Spleen (tissue), 11 donors: ENCODE results near the gene GIMD1. TPM values are rescaled to one million over a fixed set of nuclear protein-coding genes. Genes with fewer than 3 reads are reported as not detected.

Experiments used
- DNase-seq: peaks from one replicate; pipeline ENCODE4 v3.0.0-alpha.2; 2020
- H3K27ac ChIP-seq, 8 donors: fragments of 200-600 bp; sonication (generic) in 7 of 8; 1 replicate in 4 of 8; 2 replicates in 4 of 8; pipeline versions ENCODE4 v1.5.0 to v1.8.0; 2016 to 2021; ENCODE audit warnings: inconsistent platforms in 4 of 8, mild to moderate bottlenecking in 4 of 8, moderate library complexity in 1 of 8
- H3K27me3 ChIP-seq, 7 donors: fragments of 200-600 bp; sonication (generic) in 6 of 7; replicated peaks in 1 of 7; 1 replicate in 4 of 7; 2 replicates in 3 of 7; pipeline versions ENCODE4 v1.5.0 to v1.8.0; 2016 to 2021; ENCODE audit warnings: inconsistent platforms in 3 of 7, mild to moderate bottlenecking in 1 of 7
- H3K36me3 ChIP-seq, 6 donors: fragments of 200-600 bp; sonication (generic) in 5 of 6; 1 replicate in 4 of 6; 2 replicates in 2 of 6; pipeline versions ENCODE4 v1.5.0 to v1.8.0; 2016 to 2021; ENCODE audit warnings: inconsistent platforms in 2 of 6
- H3K4me1 ChIP-seq, 6 donors: fragments of 200-600 bp; sonication (generic) in 5 of 6; 1 replicate in 3 of 6; 2 replicates in 3 of 6; pipeline versions ENCODE4 v1.5.0 to v1.8.0; 2016 to 2021; ENCODE audit warnings: inconsistent platforms in 3 of 6
- H3K4me3 ChIP-seq, 8 donors: fragments of 200-600 bp; sonication (generic) in 7 of 8; 1 replicate in 4 of 8; 2 replicates in 4 of 8; pipeline versions ENCODE4 v1.5.0 to v1.8.0; 2016 to 2021; ENCODE audit warnings: inconsistent platforms in 4 of 8, mild to moderate bottlenecking in 4 of 8, moderate library complexity in 2 of 8
- H3K9me3 ChIP-seq, 8 donors: fragments of 200-600 bp; sonication (generic) in 7 of 8; 1 replicate in 4 of 8; 2 replicates in 4 of 8; pipeline versions ENCODE4 v1.5.0 to v1.8.0; 2016 to 2021; ENCODE audit warnings: inconsistent platforms in 4 of 8
- POLR2A ChIP-seq, 3 donors: fragments of 450-650 bp; IDR thresholded peaks; one replicate each; pipeline ENCODE4 v1.5.1; 2017; ENCODE audit warnings: antibody characterized with exemption in 3 of 3, mild to moderate bottlenecking in 1 of 3
- POLR2AphosphoS5 ChIP-seq, 3 donors: sonication (generic); formaldehyde crosslinking; IDR thresholded peaks; one replicate each; pipeline ENCODE4 v1.5.1; 2017; ENCODE audit warnings: antibody characterized with exemption in 3 of 3
- WGBS, 5 donors: extraction: QIAGEN DNeasy Blood & Tissue Kit in 3 of 5; methylation state at CpG; one replicate each; pipeline versions ENCODE4 v1.1.5 to v1.1.7; 2013 to 2018; 5-methylcytosine and 5-hydroxymethylcytosine counted together
- intact Hi-C: fragments of 100-400 bp; cut with DNase I; formaldehyde crosslinking; loops from one replicate; pipeline ENCODE4 v1.15.0; 2023; ENCODE audit warnings: low total_unique reads
- polyA plus RNA-seq, 3 donors: library from polyadenylated mRNA; stranded (reverse); fragments of 200-250 nt; gene quantifications; one replicate each; pipeline ENCODE4 v1.2.1, GENCODE V29; 2013
- total RNA-seq, 7 donors: library from RNA; depleted of rRNA in 3 of 7; stranded (reverse); fragments of >200 nt in 3 of 7; fragmentation: NEBNext Ultra II Directional in 4 of 7; extraction: Animal tissue kit (Norgen Biotek cat#: 25700) in 4 of 7; gene quantifications; one replicate each; pipeline versions ENCODE4 v1.1.0 to v1.2.1, GENCODE V29; 2016 to 2021
- TF ChIP-seq, protein P1 (sequence below), 11 experiments: fragments of 200-600 bp in 7 of 11; fragments of 450-650 bp in 4 of 11; sonication (generic) in 4 of 11; IDR thresholded peaks in 8 of 11; conservative IDR thresholded peaks in 3 of 11; 1 replicate in 7 of 11; 2 replicates in 4 of 11; pipeline versions ENCODE4 v1.4.0 to v1.8.0; 2016 to 2021; ENCODE audit warnings: antibody characterized with exemption in 11 of 11, inconsistent platforms in 4 of 11, mild to moderate bottlenecking in 1 of 11
- donor health status: healthy with polysubstance abuse.
- donor health status: DM: no; HTN: no; CAD: no; lungs with moderate emphysema.
- donor health status: DM: no; HTN: no; CAD: no.
- donor health status: Bipolar disorder and iron deficiency.
- donor health status: healthy.
- donor health status: DM: no; HTN: no; CAD: no.
- donor health status: DM: yes; HTN: yes; CAD: no.

GIMD1 gene
- total and polyA plus RNA-seq, 10 donors: not detected

DNA sequence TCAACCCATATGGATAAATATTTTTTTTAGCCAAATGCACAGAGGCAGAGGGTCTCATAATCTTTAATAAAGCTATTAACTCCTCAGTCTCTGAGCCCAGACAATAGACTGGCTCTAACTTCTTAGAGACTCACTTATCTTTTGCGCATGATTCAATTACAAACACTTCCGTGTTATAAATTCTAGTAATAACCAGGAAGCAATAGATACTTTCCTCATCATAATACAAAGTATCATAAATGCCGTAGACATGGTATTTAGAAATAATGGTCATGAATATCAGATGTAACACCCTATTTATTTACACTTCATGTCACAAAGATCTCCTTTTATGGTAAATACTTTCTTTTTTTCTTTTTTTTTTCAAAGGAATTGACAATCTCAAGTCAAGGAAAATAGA is 4.4 kb upstream of the GIMD1 start:
- DNase-seq: no peak
- H3K27me3 ChIP-seq: peaks cover 0 to 17% (median 0%) of the 10 kb centered on the region in 7 donors
- no peaks in the 10 kb centered on the region for H3K36me3 ChIP-seq
- H3K4me3 ChIP-seq: no peak overlapping the region
- 86 to 93% (median 87%) methylated on average over 3 of the region's 3 CpGs for WGBS, 5 donors
- no peaks in the 10 kb centered on the region for H3K9me3 ChIP-seq
- no peaks in the 10 kb centered on the region for H3K4me1 ChIP-seq
- TF ChIP-seq, protein P1, sequence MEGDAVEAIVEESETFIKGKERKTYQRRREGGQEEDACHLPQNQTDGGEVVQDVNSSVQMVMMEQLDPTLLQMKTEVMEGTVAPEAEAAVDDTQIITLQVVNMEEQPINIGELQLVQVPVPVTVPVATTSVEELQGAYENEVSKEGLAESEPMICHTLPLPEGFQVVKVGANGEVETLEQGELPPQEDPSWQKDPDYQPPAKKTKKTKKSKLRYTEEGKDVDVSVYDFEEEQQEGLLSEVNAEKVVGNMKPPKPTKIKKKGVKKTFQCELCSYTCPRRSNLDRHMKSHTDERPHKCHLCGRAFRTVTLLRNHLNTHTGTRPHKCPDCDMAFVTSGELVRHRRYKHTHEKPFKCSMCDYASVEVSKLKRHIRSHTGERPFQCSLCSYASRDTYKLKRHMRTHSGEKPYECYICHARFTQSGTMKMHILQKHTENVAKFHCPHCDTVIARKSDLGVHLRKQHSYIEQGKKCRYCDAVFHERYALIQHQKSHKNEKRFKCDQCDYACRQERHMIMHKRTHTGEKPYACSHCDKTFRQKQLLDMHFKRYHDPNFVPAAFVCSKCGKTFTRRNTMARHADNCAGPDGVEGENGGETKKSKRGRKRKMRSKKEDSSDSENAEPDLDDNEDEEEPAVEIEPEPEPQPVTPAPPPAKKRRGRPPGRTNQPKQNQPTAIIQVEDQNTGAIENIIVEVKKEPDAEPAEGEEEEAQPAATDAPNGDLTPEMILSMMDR (IDR thresholded peaks at IDR 0.05 in 8 of 11, conservative IDR thresholded peaks at IDR 0.05 in 3 of 11): no peak
- TF ChIP-seq POLR2AphosphoS5 (IDR thresholded peaks at IDR 0.05): no peak
- no peak overlapping the region for H3K27ac ChIP-seq
- intact Hi-C loops: no loop called here

DNA sequence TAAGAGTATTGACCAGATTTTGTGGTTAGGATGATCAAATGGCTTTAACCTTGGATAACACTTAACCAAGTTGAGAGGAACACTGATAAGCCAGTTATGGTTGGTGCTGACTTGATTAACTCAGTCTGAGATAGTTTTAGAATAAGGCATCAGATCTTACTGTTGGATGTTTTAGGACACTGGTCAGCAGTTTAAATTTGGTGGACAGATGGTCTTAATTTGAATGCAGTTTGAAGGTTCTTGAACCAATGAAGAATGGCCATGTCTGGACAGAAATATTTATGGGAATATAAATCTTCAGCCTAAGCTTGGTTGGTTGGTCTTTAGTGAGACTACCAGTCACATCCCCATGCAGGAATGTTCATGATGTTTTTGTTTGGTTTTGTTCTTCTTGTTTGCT is 2.6 kb upstream of the GIMD1 start:
- Histone ChIP-seq H3K36me3 (no peaks in the 10 kb centered on the region), H3K4me1 (no peaks in the 10 kb centered on the region), H3K9me3 (no peaks in the 10 kb centered on the region), H3K4me3 (no peak overlapping the region), H3K27ac (no peak overlapping the region), H3K27me3 (peaks cover 0 to 17% (median 0%) of the 10 kb centered on the region in 7 donors)
- intact Hi-C loops: no loop called here
- TF ChIP-seq POLR2AphosphoS5 (IDR thresholded peaks at IDR 0.05) (no peak), POLR2A (IDR thresholded peaks at IDR 0.05) (no peak)
- TF ChIP-seq, protein P1 (IDR thresholded peaks at IDR 0.05 in 8 of 11, conservative IDR thresholded peaks at IDR 0.05 in 3 of 11): no peak
- DNase-seq: no peak

DNA sequence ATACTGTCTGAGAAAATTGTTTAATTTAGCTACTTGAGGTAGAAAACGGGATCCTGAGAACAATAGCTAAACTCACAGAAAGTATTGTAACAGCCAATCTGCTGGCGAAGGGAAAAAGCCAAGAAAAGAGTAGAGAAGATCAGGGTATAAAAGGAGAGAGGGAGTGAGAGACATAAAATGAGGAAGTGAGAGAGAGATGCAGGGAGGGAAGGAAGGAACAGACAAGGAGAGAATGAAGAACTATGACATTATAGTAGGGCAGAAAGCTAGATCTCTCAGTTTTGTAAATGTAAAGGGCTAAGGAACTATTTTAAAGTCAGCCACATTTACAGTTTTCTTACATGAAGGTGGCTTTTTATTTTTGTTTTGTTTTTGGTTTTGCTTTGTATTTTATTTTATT is 1.6 kb upstream of the GIMD1 start:
- H3K4me1 ChIP-seq: no peaks in the 10 kb centered on the region
- WGBS, 5 donors: 67 to 83% (median 79%) methylated on average over 2 of the region's 2 CpGs
- H3K9me3 ChIP-seq: no peaks in the 10 kb centered on the region
- H3K27me3 ChIP-seq: peaks cover 0 to 16% (median 0%) of the 10 kb centered on the region in 7 donors
- intact Hi-C loops: no loop called here
- TF ChIP-seq, protein P1 (IDR thresholded peaks at IDR 0.05 in 8 of 11, conservative IDR thresholded peaks at IDR 0.05 in 3 of 11): no peak
- no peak for TF ChIP-seq POLR2A (IDR thresholded peaks at IDR 0.05)
- no peak overlapping the region for H3K27ac ChIP-seq
- H3K36me3 ChIP-seq: no peaks in the 10 kb centered on the region
- no peak for DNase-seq
- no peak overlapping the region for H3K4me3 ChIP-seq

DNA sequence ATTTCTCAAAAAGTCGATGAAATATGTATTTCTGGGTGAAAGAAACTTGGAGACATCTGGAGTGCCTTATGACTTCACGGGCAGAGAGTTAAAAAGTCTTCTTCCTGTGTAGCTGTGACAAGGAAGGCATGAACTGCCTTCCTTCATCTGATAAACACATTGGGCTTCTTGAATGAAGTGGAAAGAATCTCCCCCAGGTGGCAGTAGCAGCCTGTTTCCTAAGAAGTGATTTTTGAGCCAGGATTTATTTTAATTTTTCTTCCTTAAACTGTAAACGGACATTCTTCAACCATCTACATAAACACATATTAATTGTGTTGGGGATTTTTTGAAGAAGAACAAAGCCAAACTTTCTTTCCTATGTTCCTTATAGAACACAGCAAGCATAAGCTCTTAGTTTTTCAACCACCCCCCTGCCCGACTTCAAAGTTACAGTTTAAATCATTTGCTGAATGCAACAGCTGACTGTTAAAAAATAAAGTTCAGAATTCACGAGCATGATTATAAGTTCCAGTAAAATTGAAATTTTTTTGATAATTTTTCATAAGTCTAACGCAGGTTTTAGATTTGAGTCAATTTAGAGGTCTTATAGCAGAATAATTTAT is 980 bp upstream of the GIMD1 start:
- no peaks in the 10 kb centered on the region for H3K36me3 ChIP-seq
- intact Hi-C loops: no loop called here
- H3K9me3 ChIP-seq: no peaks in the 10 kb centered on the region
- WGBS, 5 donors: 24 to 32% (median 30%) methylated on average over 6 of the region's 6 CpGs
- no peak for DNase-seq
- no peak overlapping the region for H3K27ac ChIP-seq
- TF ChIP-seq, protein P1 (IDR thresholded peaks at IDR 0.05 in 8 of 11, conservative IDR thresholded peaks at IDR 0.05 in 3 of 11): peak in 6 of 11 experiments; percentile 13 to 47 (median 28)
- TF ChIP-seq POLR2A (IDR thresholded peaks at IDR 0.05): no peak
- no peak overlapping the region for H3K4me3 ChIP-seq
- no peaks in the 10 kb centered on the region for H3K4me1 ChIP-seq
- H3K27me3 ChIP-seq: peaks cover 0 to 10% (median 0%) of the 10 kb centered on the region in 7 donors
